Epithelial cell of esophagus (primary cell): ENCODE data around the gene RRP1.

ENCODE experiments used
- DNase-seq: peaks from one replicate; pipeline ENCODE4 v3.0.0; 2010; ENCODE audit warnings: low read depth
- H3K4me3 ChIP-seq: 2 replicates; pipeline ENCODE4 v1.5.1; 2011; ENCODE audit warnings: mild to moderate bottlenecking, low read length, control low read depth
- CTCF ChIP-seq: IDR thresholded peaks from 2 replicates; pipeline ENCODE4 v1.5.1; 2011; ENCODE audit warnings: low read depth, mild to moderate bottlenecking, low read length, control low read depth, inconsistent platforms; ENCODE audit not compliant: insufficient read depth; ENCODE audit errors: missing control alignments

RRP1 gene

GRCh38 chr21:43786300-43786806 is 3.0 kb upstream of the RRP1 start:
- DNase-seq, result peak; percentile 59
- no peak overlapping the region for H3K4me3 ChIP-seq
- TF ChIP-seq CTCF, result no peak

DNA sequence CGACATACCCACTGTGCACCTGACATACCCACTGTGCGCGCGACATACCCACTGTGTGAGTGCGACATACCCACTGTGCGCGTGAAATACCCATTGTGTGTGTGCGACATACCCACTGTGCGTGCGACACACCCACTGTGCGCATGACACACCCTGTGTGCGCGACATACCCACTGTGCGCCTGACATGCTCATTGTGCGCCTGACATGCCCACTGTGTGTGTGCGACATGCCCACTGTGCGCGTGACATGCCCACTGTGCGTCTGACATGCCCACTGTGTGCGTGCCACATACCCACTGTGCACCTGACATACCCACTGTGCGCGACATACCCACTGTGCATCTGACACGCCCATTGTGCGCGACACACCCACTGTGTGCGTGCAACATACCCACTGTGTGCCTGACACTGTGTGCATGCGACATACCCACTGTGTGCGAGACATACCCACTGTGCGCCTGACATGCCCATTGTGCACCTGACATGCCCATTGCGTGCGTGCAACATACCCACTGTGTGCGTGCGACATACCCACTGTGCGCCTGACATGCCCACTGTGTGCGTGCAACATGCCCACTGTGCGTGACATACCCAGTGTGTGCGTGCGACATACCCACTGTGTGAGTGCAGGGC is 2.5 kb upstream of the RRP1 start:
- no peak overlapping the region for H3K4me3 ChIP-seq
- no peak for DNase-seq
- TF ChIP-seq CTCF, result no peak

GRCh38 chr21:43790010-43790524 is 690 bp downstream of the RRP1 start:
- no peak for TF ChIP-seq CTCF
- no peak for DNase-seq
- peak overlapping the region; percentile 97 for H3K4me3 ChIP-seq

DNA sequence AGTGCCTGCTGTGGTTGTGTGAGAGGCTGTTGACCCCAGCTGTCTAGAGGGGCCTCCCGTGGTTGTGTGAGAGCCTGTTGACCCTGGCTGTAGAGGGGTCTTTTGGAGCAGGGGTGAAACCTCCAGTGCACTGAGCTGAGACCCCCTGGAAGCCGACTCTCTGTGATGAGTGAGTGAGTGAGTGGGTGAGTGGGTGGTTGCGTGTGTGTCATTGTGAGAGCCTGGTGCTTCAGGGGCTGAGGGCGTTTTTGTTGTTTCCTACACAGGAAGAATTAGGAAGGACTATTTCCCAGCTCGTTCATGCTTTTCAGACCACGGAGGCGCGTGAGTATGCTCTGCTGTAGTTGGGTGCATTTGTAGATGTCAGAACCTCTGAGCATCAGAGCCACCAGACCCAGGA is 3.0 kb downstream of the RRP1 start:
- no peak for DNase-seq
- H3K4me3 ChIP-seq, result no peak overlapping the region
- TF ChIP-seq CTCF, result no peak

DNA sequence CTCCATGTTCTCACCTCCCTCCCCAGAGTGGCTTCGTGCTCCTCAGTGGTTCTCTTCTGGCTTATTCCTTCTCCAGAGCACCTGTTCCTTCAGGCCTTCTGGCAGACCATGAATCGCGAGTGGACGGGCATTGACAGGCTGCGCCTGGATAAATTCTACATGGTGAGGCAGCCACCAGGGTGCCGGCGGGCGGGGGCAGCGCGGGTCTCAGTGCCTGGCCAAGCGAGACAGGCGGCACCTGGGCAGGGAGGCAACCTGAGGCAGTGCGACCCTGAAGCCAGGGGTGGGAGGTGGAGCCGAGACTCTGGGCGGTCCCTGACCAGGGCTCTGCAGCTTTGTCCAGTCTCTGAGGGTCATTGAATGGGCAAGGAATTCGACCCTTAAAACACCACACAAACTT is 3.9 kb downstream of the RRP1 start:
- no peak overlapping the region for H3K4me3 ChIP-seq
- TF ChIP-seq CTCF, result no peak
- no peak for DNase-seq

- no peak for DNase-seq
- TF ChIP-seq CTCF, result no peak
- no peak overlapping the region for H3K4me3 ChIP-seq
Observed at GRCh38 chr21:43794311-43794710, 4.9 kb downstream of the RRP1 start.

- TF ChIP-seq CTCF, result no peak
- no peak overlapping the region for H3K4me3 ChIP-seq
- no peak for DNase-seq
Observed at GRCh38 chr21:43794857-43795256, 5.5 kb downstream of the RRP1 start.
